ENCODE data around the gene CDH23. TPM values are rescaled to one million over a fixed set of nuclear protein-coding genes. Genes with fewer than 3 reads are reported as not detected.

CDH23 gene
- total RNA-seq, 4 donors from 2014 or later, result 14.4 to 29.6 (median 19.7) TPM

GRCh38 chr10:71388171-71388570, 8.5 kb upstream of the CDH23 start:
- Histone ChIP-seq H3K4me3 (no peak overlapping the region), H3K36me3 (no peaks in the 10 kb centered on the region), H3K27me3 (peaks cover 0 to 12% (median 0%) of the 10 kb centered on the region in 4 donors), H3K27ac (replicated peaks in 1 of 4) (no peak overlapping the region), H3K4me1 (peaks cover 0 to 6% (median 2%) of the 10 kb centered on the region in 4 donors), H3K9me3 (no peaks in the 10 kb centered on the region)
- intact Hi-C loops (cut with DNase I), result no loop called here
- 90% methylated on average over 5 of the region's 5 CpGs for WGBS
- no peak for DNase-seq (ENCODE audit: extremely low spot score)
- no peak for TF ChIP-seq EP300 (IDR thresholded peaks at IDR 0.05)

DNA sequence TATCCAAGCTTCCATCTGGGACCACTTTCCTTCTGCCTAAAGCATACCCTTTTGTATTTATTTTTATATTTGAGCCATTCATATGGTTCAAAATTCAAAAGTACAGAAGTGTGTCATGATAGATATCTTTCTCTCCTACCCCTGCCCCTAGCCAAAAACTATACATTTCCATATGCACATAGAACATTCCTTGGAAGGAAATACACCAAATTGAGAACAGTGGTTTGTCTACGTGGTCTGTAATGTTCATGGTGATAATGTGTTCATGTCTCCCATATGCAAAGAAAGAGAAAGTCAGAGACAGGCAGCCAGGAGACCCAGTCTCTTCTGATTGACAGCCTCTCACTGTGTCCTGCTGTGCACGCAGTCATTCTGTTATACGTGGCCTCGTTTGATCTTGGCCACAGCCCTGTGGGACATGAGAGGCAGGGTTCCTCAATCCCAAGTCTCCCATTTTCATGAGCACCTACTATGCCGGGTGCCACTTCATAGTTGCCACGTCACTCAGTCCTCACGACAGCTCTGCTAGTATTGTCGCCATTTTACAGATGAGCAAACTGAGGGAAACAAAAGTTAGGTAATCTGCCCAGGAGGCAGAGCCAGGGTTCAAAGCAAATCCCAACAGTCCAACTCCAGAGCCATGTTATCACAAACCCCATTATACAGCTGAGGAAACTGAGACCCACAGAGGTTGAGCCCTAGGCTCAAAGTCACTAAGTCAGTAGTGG, 8.0 kb upstream of the CDH23 start:
- Histone ChIP-seq H3K9me3 (no peaks in the 10 kb centered on the region), H3K27ac (replicated peaks in 1 of 4) (no peak overlapping the region), H3K4me3 (no peak overlapping the region), H3K4me1 (peaks cover 0 to 6% (median 2%) of the 10 kb centered on the region in 4 donors), H3K27me3 (peaks cover 0 to 12% (median 0%) of the 10 kb centered on the region in 4 donors), H3K36me3 (no peaks in the 10 kb centered on the region)
- 63% methylated on average over 8 of the region's 8 CpGs for WGBS
- TF ChIP-seq POLR2A (IDR thresholded peaks at IDR 0.05; ENCODE audit: low read depth) (no peak), EP300 (IDR thresholded peaks at IDR 0.05) (no peak), POLR2AphosphoS5 (IDR thresholded peaks at IDR 0.05) (no peak)
- TF ChIP-seq, protein P1, sequence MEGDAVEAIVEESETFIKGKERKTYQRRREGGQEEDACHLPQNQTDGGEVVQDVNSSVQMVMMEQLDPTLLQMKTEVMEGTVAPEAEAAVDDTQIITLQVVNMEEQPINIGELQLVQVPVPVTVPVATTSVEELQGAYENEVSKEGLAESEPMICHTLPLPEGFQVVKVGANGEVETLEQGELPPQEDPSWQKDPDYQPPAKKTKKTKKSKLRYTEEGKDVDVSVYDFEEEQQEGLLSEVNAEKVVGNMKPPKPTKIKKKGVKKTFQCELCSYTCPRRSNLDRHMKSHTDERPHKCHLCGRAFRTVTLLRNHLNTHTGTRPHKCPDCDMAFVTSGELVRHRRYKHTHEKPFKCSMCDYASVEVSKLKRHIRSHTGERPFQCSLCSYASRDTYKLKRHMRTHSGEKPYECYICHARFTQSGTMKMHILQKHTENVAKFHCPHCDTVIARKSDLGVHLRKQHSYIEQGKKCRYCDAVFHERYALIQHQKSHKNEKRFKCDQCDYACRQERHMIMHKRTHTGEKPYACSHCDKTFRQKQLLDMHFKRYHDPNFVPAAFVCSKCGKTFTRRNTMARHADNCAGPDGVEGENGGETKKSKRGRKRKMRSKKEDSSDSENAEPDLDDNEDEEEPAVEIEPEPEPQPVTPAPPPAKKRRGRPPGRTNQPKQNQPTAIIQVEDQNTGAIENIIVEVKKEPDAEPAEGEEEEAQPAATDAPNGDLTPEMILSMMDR (IDR thresholded peaks at IDR 0.05), result no peak
- intact Hi-C loops (cut with DNase I), result no loop called here
- no peak for DNase-seq (ENCODE audit: extremely low spot score)

GRCh38 chr10:71389768-71390460, 6.8 kb upstream of the CDH23 start:
- Histone ChIP-seq H3K27me3 (peaks cover 0 to 12% (median 0%) of the 10 kb centered on the region in 4 donors), H3K36me3 (no peaks in the 10 kb centered on the region), H3K4me1 (no peaks in the 10 kb centered on the region), H3K9me3 (no peaks in the 10 kb centered on the region), H3K27ac (replicated peaks in 1 of 4) (no peak overlapping the region), H3K4me3 (no peak overlapping the region)
- no peak for DNase-seq (ENCODE audit: extremely low spot score)
- 88% methylated on average over 11 of the region's 14 CpGs for WGBS
- TF ChIP-seq, protein P1 (IDR thresholded peaks at IDR 0.05), result no peak
- no peak for TF ChIP-seq POLR2AphosphoS5 (IDR thresholded peaks at IDR 0.05)
- no peak for TF ChIP-seq EP300 (IDR thresholded peaks at IDR 0.05)
- TF ChIP-seq POLR2A (IDR thresholded peaks at IDR 0.05; ENCODE audit: low read depth), result no peak
- intact Hi-C loops (cut with DNase I), result no loop called here

DNA sequence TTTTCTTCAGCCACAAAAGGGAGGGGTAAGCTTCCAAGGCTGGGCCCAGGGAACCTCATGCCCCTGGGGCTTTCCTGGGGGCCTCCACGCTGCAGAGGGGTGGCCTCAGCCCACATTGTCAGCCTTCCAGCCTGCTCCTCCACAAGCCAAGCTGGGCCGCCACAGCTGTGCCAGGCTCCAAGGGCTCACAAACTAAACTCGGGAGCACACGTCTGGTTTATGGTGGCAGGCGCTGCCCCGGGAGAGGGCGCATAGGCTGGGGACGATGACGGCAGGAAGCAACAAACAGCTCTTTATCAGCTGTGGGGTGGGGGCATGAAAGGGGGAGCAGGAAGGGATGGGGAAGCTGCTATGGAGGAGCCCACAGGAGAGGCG, 6.3 kb upstream of the CDH23 start:
- H3K4me3 ChIP-seq, result no peak overlapping the region
- WGBS, result 48% methylated on average over 8 of the region's 10 CpGs
- no peaks in the 10 kb centered on the region for H3K9me3 ChIP-seq
- TF ChIP-seq POLR2AphosphoS5 (IDR thresholded peaks at IDR 0.05) (no peak), POLR2A (IDR thresholded peaks at IDR 0.05; ENCODE audit: low read depth) (no peak), EP300 (IDR thresholded peaks at IDR 0.05) (no peak)
- TF ChIP-seq, protein P1 (IDR thresholded peaks at IDR 0.05), result no peak
- H3K27ac ChIP-seq (replicated peaks in 1 of 4), result no peak overlapping the region
- H3K27me3 ChIP-seq, result peaks cover 0 to 12% (median 0%) of the 10 kb centered on the region in 4 donors
- intact Hi-C loops (cut with DNase I), result no loop called here
- no peaks in the 10 kb centered on the region for H3K36me3 ChIP-seq
- DNase-seq (ENCODE audit: extremely low spot score), result no peak
- no peaks in the 10 kb centered on the region for H3K4me1 ChIP-seq

DNA sequence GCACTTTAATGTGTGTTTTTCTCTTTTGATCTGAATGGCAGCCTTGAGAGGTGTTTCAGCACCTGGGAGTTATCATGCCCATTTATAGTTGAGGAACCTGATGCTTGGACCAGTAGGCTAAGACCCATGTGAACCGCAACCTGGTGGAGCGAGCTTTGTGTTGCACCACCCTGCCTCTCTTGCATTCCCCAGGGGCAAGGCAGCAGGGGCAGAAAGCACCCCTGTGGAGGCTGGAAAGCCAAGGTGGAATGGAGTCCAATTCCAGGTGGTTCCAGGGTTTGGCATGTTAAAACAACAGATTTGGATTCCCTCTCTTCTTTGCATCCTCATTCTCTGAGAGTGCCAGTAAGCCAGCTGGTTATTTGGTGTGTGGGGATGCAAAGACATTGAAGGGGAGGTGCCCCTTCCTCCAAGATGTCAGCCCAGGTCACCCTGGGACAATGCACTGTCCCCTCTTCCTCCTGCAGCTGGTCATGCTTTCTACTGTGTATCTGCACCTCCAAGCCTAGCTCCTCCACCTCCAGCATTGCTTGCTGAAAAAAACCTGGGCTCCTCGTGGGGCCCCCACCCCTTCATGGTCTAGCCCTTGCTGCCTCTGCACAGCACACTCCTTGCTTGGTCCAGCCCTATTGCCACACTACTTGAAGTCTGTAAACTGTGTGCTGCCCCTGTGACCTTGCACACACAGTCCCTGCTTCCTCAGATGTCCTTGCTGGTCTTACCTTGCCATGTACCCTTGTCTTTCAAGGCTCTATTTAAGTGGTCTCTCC, 5.6 kb upstream of the CDH23 start:
- WGBS, result 74% methylated on average over 3 of the region's 3 CpGs
- H3K36me3 ChIP-seq, result no peaks in the 10 kb centered on the region
- H3K27me3 ChIP-seq, result peaks cover 0 to 12% (median 0%) of the 10 kb centered on the region in 4 donors
- no peak overlapping the region for H3K4me3 ChIP-seq
- intact Hi-C loops (cut with DNase I), result no loop called here
- peaks cover 0 to 3% (median 1%) of the 10 kb centered on the region in 4 donors for H3K4me1 ChIP-seq
- no peak for DNase-seq (ENCODE audit: extremely low spot score)
- H3K9me3 ChIP-seq, result no peaks in the 10 kb centered on the region
- TF ChIP-seq EP300 (IDR thresholded peaks at IDR 0.05), result no peak
- no peak for TF ChIP-seq POLR2AphosphoS5 (IDR thresholded peaks at IDR 0.05)
- TF ChIP-seq, protein P1 (IDR thresholded peaks at IDR 0.05), result no peak
- TF ChIP-seq POLR2A (IDR thresholded peaks at IDR 0.05; ENCODE audit: low read depth), result no peak
- no peak overlapping the region for H3K27ac ChIP-seq (replicated peaks in 1 of 4)
